ENCODE measurements around the gene RELL1.

RELL1 gene

DNA sequence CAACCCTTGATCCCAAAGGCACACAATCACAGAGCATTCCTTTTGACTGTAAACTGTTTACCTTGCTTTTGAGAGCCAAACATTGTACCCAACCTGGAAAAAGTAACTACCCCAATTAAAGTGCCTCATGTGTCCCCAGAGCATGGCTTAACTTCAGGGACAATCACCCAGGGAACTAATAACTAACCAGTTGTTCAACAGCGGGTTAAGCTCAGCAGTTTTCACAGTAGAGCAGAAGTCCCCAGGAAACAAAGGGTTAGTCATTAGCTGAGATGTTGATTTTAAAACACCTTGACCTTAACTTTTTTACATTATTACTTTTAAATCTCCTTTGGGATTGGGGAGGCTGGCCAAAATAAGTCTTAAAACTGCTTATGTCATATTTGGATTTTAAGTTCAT lies 94.8 kb downstream of the RELL1 start:
- DNase-seq = no peak

GRCh38 chr4:37590016-37590415 lies 96.2 kb downstream of the RELL1 start:
- DNase-seq = no peak

DNA sequence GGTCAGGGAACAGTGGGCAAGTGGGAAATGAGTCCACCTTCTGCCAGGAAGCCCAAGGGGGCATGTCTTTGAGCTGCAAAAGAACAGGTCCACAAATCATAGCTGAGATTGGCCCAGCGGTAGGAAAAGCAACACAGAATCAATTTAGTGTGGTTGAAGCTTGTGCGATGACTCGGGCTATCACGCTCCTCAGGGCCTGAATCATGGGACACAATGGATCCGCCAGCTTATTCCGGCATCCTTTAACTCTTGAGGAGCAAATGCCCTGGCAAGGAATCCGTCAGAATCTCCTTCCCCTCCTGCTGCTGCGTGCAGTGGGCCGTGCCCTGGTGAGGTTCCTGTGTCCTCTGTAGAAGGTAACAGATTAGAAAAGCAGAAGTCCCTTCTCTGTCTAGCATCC lies 98.0 kb downstream of the RELL1 start:
- no peak for DNase-seq

DNA sequence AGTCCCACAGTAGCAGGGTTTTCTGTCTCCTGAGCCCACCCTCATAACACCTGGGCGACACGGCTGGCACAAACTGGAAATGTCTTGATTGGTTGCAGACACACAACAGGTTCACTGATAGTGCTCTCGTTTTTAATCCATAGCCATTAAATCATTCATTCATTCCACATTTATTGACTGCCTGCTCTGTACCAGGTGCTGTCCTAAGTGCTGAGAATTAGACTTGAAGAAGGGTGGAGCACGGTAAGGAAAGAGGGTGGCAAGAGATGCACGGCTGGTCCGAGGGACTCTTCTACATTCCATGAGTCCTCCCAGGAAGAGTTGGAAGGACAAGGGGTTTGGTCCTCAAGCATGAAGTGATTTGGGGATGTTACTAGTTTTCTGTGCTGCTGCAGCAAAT lies 100.0 kb downstream of the RELL1 start:
- no peak for DNase-seq

DNA sequence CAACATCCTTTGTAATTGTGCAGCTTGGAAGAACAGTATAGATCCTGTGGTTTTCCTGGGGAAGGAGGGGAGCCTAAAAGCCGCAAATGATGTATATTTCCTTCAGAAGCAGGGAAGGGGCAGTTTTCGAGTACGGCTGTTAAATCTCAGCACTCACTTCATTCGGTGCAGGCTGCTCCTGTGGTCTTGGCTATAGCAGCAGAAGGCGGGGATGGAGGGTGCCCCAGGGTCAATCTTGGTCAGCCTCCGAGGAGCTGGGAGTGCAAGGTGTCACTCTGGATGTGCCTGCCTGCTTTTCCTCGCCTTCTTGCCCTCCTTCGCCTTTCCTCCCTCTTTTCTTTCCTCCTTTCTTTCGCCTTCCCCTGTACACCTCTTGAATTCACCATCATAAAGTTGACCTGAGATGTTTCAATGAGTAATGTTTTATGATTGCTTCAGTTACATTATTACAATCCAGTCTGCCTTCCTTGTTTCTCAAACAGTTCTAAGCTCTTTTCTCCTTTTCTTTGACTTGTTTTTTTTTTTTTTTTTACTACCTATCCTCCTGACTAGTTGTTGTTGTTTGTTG lies 101.6 kb downstream of the RELL1 start:
- no peak for DNase-seq

- DNase-seq = no peak
These were observed 102.1 kb downstream of the RELL1 start for GRCh38 chr4:37584071-37584470.

- DNase-seq = no peak
These were observed 112.6 kb downstream of the RELL1 start for GRCh38 chr4:37573566-37573965.

- no peak for DNase-seq
These were observed 117.7 kb downstream of the RELL1 start for GRCh38 chr4:37568489-37568888.

DNA sequence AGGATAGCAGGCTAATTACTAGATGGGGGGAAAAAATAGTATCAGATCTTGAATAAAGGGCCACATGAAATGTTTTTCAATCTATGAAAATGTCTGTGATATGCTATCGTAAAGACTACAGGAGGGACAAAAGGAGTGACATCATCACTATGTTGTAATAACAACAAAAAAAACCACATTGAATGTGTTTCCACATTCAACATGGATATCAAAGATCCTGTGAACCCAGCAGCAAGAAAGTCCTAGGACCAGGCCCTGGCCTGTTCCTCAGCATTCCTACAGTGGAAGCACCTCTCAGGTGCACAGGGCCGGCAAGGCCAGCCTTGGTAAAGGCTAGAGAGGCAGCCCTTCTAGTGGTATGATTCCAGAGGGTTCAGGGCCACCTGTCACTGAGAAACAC lies 118.3 kb downstream of the RELL1 start:
- no peak for DNase-seq

- no peak for DNase-seq
These were observed 123.6 kb downstream of the RELL1 start for GRCh38 chr4:37562592-37562991.

- no peak for DNase-seq
These were observed 124.4 kb downstream of the RELL1 start for GRCh38 chr4:37561803-37562207.

- DNase-seq = no peak
These were observed 124.9 kb downstream of the RELL1 start for GRCh38 chr4:37561196-37561802.
